Stimulated activated naive CD4-positive, alpha-beta T cell treated with Interleukin-2 at 50 U/mL for 16 hours (primary cell): ENCODE data around the gene TNK1.

ENCODE experiments used
- DNase-seq: peaks from one replicate; lab custom pipeline; 2025; lab: John Stamatoyannopoulos, UW

The TNK1 gene

GRCh38 chr17:7435676-7436555 lies 55.0 kb downstream of the TNK1 start:
- peak; percentile 34 for DNase-seq

DNA sequence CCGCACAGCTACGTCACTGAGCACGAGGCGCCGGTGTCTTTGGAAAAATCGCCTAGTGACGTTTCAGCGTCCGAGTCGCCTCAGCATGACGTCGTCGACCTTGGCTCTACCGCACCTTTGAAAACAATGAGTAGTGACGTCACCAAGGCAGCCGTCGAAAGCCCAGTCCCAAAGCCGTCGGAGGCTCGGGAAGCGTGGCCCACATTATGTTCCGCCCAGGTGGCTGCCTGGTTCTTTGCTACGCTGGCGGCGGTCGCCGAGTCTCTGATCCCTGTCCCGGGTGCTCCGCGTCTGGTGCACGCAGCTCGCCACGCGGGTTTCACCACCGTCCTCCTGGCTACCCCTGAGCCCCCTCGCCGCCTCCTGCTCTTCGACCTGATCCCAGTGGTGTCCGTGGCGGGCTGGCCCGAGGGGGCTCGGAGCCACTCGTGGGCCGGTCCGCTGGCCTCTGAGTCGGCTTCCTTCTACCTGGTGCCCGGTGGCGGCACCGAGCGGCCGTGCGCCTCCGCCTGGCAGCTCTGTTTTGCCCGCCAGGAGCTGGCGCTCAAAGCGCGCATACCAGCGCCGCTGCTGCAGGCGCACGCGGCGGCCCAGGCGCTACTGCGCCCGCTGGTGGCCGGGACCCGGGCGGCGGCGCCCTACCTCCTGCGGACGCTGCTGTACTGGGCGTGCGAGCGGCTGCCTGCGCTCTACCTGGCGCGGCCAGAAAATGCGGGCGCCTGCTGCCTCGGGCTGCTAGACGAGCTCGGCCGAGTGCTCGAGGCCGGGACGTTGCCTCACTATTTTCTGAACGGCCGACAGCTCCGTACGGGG lies 55.9 kb downstream of the TNK1 start:
- peak; percentile 72 for DNase-seq

GRCh38 chr17:7437369-7437863 lies 56.5 kb downstream of the TNK1 start:
- DNase-seq: no peak

GRCh38 chr17:7437950-7438614 lies 57.2 kb downstream of the TNK1 start:
- DNase-seq: peak; percentile 37

DNA sequence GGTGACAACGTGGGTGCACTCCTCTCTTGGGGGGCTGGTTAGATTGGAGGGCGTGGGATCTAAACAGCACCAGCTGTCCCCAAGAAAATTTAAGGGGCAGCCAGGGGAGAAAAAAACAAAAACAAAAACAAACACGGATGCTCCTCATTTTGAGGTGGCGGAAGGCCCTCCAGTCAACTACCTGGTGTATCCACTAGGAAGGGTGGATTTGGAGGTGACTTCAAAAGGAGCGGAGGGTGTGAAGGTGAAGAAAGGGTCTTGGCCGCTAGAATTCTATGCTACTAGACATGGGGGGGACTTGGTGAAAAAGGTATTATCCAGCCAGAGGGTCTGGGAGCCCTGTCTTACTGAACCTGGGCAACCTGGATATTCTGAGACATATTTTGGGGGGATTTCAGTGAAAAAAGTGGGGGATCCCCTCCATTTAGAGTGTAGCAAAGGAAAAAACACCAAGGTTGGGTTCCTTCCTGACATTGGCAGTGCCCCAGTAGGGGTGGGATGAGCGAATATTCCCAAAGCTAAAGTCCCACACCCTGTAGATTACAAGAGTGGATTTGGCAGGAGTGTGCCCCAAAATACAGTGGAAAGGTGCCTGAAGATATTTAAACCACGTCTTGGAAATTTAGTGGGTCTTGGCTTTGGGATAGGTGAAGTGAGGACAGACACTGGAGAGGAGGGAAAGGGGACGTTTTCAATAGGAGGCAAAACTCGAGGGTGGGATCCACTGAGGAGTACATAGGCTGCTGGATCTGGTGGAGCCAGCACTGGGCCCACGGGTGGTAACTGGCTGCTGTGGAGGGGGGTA lies 58.0 kb downstream of the TNK1 start:
- DNase-seq: no peak
